HG03280 (cell line): ENCODE results near the gene ADGRL2.

ENCODE experiments used
- ATAC-seq: cut with Tn5 transposase; IDR thresholded peaks from one replicate; pipeline ENCODE4 v1.9.1; 2021; ENCODE audit warnings: mild to moderate bottlenecking, moderate library complexity; ENCODE audit not compliant: unreplicated experiment

The ADGRL2 gene

DNA sequence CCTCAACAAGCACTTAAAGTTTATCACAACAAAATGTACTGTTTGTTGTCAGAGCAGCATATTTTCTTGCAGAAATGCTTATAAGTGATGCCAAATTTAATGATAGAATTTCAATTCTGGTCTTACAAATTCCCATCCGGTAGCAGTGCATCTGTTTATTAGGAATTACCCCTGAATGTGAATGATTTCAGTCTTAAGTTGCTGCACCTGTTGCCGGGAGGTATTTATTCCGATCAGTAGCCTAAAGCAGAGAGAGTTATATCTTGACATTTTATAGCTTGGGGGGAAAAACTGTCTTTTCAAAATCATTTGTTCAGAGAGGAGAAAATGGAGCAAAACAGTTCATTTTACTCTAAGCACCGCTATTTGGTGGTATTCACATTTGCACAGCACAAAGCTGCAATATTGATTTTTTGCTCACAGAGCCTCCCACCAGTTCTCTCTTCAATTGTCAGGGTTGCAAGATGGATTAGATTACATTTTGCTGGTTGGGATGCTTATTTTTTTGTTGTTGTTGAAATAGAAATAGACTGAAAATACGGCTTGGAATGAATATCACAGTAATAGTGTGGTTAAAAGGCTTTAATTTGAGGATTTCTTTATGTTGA lies 98.6 kb downstream of the ADGRL2 start:
- ATAC-seq, result no peak

DNA sequence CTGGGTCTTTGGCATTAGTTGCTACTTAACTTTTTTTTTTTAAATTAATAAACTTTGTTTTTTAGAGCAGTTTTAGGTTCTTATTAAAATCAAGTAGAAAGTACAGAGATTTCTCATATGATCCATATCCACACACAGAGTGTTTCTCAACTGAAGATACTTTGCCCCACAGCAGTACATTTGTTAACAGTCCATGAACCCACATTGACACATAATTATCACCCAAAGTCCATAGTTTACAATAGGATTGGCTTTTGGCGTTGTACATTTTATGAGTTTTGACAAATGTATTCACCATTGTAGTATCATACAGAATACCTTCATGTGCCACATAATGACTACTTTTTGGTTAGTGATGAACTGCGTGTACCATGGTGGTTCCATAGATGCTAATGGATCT lies 106.8 kb downstream of the ADGRL2 start:
- no peak for ATAC-seq

DNA sequence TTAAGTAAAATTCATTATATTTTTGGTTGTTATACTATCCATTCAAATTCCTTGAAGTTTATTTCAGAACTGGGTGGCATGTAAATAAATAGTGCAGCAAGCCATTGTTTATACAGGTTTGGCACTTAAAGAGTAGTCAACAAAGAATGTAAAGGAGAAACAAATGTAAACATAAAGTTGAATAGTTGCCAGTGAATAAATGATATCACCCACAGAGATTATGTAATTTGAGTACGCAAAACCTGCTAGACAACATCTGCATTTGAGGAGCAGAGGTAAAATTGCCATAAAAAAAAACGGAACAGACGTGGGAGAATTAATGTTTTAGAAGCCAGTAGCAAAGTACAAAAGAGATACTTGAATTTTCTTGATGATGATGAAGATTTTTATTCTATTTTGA lies 111.6 kb downstream of the ADGRL2 start:
- no peak for ATAC-seq

DNA sequence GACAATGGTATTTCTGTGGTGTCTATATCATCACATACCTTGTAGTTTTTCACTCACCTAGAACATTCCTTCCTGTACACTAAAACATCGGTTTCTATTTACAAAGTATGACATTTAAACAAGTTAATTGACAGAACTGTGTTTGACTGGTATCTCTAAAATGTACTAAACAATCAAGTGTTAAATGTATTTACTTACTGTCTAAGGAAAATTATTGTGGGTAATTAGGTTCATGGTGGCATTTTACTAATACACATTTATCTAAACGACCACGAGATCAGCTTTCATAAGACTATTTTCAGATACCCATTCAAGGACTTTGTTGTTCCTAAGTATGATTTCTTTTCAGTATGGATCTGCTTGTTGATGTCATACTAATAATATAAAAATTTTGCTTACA lies 115.2 kb downstream of the ADGRL2 start:
- no peak for ATAC-seq

DNA sequence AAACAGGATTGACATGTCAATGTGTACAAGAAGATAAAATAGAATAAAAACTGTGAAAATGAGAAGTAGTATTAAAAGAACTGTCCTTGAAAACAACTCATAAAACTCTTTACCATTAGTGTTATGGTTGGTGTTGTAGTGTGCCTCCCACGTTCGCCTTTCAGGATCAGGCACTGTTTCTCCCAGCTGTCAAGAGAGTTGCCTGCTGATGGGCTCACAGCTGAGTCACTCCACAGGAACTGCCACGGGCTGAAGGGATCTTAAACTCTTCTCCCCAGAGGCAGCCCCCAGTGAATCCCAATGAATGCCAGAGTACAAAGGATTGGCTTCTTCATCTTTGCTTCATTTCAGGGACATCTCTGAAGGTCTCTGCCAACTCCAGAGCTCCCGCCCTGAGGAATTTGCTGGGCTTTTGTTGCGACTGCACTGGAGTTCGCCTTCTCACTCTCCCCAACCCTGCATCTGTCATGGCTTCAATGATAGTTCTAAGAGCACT lies 119.6 kb downstream of the ADGRL2 start:
- no peak for ATAC-seq

DNA sequence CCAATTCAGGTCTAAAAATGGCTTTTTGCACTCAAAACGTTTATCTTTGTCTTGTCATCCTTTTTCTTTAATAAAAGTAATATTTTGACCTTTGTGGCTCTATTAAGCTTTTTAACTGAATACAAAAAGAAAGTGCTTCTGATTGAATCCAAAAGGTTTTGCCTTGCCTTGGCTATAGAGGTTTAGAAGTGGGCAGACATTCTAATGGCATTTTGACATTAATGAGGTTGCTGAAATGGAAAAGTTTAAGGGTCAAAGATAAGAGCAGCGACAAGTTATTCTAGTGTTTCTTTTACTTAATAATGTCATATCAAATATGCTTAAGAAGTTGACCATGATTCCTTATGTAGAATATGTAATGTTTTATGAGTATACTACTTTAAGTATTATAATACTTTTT lies 120.2 kb downstream of the ADGRL2 start:
- ATAC-seq, result no peak

DNA sequence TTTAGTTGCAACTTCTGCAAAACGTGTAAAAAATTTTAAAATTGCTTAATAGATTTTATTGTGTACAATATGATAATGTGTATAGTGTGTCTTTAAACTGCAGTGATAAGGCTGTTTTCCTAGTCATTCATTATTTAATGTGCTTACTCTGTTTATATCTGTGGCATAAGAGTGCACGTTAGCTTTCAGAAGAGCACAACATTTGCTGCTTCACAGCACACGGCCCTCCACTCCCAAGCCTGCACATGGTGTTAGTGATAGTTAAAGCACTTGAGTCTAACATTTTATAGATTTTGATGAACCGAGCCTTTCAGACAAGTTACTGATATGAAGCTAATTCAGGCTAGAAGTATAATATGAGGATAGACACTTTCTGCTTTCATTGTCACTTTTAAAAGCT lies 120.6 kb downstream of the ADGRL2 start:
- no peak for ATAC-seq

DNA sequence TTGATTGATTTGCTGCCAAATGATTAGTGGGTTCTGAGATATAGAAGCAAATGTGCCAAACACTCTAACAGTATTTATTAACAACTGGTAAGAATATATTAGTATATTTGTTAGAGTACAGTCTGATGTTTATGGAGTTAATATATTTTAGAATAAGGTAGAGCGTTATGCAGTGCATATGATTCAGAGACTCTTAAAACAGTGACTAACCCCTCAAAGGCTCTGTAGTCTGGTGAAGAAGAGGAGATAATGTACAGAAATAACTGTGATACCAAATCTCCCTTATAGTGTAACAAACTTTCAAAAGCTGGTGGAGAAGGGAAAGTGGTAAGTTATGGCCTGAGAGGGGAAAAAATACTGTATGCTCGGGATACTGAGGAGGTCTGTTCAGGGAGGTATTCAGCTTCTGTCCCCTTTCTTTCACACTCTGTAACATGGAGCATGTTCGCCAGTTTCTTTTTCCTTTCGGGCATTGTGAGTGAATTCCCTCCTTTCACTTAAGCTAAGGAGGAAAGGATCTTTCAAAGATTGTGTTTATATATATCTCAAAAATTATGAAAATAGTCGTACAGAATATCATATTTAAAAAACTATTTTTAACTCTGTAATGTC lies 121.2 kb downstream of the ADGRL2 start:
- ATAC-seq, result no peak

DNA sequence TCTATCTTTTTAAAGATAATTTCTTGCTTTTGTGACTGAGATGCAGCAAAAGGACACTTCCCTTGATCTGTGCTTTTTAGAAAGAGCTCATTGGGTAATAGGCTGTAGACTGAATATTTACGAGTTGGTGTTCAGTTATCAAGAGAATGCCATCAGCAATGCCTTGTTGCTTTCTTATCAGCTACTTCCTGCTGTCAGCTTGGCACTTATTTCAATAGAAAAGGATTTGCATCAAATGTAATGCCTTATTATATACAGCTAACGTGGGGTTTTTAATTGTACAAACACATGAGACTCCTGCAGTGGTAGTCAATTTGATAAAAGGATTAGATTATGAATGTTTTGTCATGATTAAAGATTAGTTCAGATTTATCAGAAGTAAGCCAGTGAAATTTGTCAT lies 122.2 kb downstream of the ADGRL2 start:
- no peak for ATAC-seq

DNA sequence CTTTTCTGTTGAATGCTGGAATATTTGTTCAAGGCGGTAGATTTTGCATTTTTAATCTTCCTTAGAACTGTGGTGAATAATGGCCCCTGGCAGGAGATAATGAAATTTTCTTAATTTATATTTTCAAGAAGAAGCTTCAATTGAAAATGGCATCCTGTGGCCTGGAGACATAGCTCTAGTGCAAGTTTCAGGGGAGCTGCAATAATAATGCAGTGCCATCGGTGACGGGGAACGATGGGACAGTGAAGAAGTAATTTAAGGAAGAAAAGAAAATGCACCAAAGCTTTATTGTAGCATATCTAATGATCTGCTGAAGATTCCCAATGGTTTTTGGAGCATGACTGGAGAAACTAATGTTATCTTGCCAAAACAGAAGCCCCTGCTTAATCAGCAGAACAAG lies 128.4 kb downstream of the ADGRL2 start:
- ATAC-seq, result no peak

DNA sequence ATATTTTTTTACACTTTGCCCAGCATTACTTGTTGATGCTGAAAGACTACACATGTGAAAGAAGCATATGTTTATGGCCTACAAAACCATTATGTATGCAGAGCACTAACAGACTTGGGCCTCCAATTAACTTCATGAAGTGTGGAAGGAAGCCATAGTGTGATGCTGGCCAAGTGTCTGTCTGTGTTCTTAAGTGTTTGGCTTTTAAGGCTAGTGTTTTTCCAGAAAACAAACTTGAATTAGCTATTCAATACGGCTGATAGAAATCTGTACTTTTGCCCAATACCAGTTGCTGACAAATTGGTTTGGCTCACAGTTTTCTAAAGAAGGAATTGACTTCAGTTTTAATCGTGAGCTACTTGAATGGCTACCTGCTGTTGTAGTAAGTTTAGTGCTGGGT lies 136.1 kb downstream of the ADGRL2 start:
- no peak for ATAC-seq

DNA sequence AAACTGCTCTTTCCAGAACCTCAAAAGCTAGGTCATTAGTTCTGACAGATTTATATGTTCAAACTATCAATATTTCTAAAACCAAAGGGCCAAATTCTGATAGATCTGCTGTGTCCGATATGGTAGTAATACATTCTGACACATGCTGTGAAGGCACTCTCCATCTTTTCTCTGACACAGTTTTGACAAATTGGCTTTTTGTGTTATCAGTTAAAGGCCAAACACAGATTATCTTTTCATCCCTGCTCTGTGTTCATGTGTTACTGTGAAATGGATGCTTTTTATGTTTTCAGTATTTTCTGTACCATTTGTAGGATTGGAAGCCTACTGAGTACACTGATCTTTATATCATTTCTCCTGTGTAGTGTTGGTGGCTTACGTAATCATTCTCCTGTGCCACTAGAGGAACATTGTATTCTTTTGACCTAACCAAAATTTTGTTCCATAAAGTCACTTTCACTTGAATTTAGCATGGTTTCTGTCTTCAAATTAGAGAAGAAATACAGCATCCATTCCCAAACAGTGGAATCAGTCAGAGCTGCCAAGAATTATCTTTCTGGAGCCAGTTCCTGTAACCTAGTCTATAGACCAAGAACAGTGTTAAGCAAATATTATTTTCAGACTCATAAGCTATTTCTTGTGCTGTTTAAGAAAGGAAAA lies 137.2 kb downstream of the ADGRL2 start:
- no peak for ATAC-seq

DNA sequence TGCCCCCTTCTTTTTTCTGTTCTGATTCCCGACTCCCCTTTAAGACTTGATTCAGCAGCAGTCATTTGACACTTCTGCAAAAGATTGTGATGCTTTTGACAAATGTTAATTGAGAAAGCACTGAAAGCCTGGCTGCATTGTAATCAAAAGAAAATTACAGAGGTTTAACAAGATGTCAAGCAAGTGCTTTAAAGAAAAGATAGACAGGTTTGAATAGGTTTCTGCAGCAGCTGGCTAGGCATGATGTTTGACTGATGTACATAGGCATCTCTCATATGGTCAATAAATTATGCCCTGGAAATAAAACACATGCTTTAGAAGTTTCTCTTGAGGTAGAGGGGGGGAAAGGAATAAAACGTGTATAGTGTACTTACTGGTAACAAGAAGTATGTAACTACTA lies 147.8 kb downstream of the ADGRL2 start:
- ATAC-seq, result no peak

DNA sequence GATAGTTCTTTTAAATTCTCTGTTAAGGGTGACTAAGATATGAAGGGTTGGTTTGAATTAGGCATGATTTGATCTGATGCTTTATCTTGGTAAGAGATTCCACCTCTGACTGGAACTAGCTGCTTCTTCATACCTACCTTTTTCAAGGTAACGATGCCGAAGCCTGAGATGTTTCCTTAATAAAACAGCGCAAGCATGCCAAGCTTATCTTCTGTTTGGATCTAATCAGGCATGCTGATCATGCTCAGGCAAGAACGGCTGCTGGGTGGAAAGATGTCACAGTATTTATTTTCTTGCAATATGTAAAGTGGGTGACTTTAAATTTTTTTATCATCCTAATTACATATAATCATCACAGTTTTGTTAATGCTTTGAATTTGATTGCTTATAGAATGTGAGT lies 148.7 kb downstream of the ADGRL2 start:
- no peak for ATAC-seq

DNA sequence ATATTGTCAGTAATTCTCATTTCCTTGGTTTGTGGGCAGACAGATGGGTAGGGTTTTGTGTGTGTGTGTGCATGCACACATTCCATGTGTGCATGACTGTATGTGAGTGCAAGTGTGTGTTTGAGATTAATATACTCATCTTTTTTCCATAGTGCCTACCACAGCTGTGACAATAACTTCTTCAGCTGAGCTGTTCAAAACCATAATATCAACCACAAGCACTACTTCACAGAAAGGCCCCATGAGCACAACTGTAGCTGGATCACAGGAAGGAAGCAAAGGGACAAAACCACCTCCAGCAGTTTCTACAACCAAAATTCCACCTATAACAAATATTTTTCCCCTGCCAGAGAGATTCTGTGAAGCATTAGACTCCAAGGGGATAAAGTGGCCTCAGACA lies 149.3 kb downstream of the ADGRL2 start:
- no peak for ATAC-seq

DNA sequence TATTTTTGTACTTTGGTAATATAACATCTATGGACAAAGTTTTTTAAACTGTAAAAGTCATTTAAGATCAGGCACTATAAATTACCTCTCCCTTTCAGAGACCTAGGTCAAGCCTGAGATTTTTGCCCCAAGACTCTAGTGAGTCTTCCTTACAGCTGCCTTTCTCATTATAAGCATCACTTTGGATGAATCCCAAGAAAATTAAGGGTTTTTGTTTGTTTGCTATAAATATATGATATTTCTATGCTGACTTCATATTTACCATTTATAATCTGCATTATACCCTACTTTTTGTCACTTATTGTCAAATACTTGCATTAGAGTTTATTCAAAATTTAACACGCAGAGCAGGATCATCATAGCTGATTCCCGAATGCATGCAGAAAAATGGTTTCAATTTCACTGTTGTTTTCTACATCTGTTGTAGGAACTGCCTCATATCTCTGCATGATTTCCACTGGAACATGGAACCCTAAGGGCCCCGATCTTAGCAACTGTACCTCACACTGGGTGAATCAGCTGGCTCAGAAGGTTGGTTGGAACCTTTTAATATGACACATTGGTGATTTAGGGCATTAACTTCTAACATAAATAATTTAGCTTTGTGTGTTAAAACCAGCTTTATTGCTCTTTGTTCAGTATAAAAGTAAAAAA lies 150.0 kb downstream of the ADGRL2 start:
- ATAC-seq, result no peak

DNA sequence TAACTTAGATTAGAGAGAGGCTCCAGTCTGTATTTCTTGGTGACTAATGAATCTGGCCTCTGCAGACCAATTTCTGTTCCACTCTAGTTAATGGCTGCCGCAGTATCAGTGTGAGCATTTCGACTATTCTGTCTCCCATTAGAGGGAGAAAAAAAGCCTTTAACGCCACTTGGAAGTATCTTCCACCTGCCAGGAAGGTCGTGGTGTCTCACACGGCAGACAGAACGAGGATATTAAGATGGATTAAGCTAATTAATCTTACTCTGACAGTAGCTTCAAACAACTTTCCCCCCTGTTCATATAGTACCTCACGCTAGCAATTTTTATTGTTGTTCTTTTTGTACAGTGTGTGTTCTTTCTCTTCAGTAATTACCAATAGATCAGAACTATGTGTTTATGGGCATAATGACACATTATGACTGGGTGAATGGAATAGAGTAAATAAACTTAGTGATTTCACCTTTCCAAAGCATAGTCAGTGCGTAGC lies 153.8 kb downstream of the ADGRL2 start:
- ATAC-seq, result no peak

DNA sequence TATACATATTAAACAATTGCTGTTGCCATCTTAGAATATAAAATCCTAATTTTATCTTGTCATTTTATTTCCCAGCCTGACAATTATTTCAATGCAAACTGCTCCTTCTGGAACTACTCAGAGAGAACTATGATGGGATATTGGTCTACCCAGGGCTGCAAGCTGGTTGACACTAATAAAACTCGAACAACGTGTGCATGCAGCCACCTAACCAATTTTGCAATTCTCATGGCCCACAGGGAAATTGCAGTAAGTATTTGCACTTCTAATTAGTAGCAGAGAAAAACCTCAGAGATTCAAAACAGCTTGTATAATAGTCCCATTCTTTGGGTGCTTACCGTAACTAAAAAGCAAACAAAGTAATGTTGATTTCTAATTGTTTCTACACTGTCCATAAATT lies 167.2 kb downstream of the ADGRL2 start:
- no peak for ATAC-seq

DNA sequence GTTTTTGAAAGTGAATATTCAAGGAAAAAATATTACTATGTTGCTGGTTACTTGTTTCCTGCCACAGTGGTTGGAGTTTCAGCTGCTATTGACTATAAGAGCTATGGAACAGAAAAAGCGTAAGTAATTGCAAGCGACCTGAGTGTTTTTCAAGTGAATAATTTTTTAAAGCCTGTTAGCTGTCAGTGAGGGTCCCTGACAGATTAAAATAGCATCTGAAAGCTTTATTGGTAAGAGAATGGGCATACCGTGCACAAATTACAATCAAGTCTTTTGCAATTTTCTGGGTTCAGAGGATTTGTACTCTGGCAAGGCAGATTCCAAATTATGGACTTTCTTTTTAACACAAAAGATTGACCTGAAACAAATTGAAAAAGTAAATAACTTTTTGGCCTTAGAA lies 169.7 kb downstream of the ADGRL2 start:
- ATAC-seq, result no peak

DNA sequence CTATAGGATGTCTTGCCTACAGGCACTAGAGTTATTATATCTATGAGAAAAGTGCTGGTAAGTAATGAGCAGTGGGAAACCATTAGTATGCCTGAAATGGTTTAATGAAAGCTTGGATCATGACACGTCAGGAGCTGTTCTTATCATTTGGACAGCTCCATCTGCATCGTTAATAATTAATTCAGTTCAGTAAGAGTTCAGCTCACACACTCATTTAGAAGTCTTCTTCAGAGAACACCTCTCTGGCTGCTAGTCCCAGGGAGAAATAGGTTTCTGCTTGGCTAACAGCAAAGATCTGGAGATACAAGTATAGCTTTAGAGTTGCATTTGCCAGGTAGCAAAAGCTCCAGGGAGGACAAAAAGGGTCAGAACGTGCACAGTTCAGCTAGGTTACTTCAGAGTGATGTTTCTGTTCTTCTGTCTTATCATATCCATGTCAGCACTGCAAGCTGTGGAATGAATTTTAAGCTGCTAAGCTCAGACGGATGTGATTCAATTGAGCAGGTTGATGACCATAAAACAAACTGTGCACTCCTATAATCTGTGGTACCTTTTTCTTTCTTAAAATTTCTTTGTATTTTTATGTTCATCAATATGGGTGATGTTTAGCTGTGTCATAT lies 173.6 kb downstream of the ADGRL2 start:
- no peak for ATAC-seq

DNA sequence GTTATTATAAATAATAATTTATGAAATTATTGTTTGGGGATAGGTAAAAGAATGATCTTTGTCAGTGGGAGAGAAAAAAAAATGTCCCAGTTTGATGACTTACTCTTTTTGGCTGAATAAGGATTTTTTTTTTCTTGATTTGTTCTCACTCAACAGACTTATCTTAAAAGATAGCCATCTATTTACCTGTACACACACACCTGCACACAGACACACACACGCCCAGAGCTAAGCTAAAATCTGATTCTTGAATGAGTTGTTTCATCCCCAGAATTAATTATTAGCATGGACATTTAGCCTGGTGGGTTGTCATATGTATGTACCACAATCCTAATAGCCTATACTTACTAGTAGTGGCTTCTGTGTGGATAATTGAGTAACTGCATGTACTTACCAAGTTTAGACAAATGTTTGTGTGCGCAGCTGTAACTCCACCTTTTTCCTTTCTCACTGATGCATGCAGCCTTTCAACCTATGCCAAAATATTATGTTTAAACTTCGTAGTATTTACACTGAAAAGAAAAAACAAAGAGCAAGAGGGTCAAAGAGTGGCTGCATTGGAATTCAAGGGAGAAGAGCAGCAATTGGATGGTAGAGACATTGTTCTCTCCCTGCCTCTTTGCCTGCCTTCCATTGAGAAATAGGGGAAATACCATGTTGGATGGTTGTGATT lies 174.3 kb downstream of the ADGRL2 start:
- ATAC-seq, result no peak
